IMR-90 (cell line): ENCODE results near the gene KMT2E. TPM values are rescaled to one million over a fixed set of nuclear protein-coding genes. Genes with fewer than 3 reads are reported as not detected.

Experiments used
- ATAC-seq: fragments of 200-7000 bp; cut with Tn5 transposase; 2 replicates; pipeline ENCODE4 v1.9.1; 2020; ENCODE audit warnings: low read depth, mild to moderate bottlenecking, moderate library complexity
- BruUV-seq: library from RNA; stranded (reverse); fragments of 400-500 nt; replicated peaks from 2 replicates; lab custom pipeline; 2021; lab: Mats Ljungman, UMichigan
- CTCF ChIA-PET: fragments of 300-600 bp; formaldehyde crosslinking; extraction: SDS; loops from one replicate; lab custom pipeline; 2021; ENCODE audit warnings: antibody characterized with exemption; lab: Yijun Ruan, JAX
- POLR2A ChIA-PET: fragments of 300-600 bp; sonication (Branson Sonifier 250); formaldehyde crosslinking; loops from one replicate; lab custom pipeline; 2022; ENCODE audit warnings: antibody characterized with exemption; ENCODE audit not compliant: unreplicated experiment; lab: Charles Lee
- DNase-seq: peaks from one replicate; pipeline ENCODE4 v3.0.0; 2013
- H2AFZ ChIP-seq: replicated peaks from 2 replicates; pipeline ENCODE3; 2013; ENCODE audit warnings: low read length, mild to moderate bottlenecking; ENCODE audit not compliant: poor library complexity
- H2AK5ac ChIP-seq: 2 replicates; pipeline ENCODE4 v1.6.1; 2013; ENCODE audit warnings: low read depth, low read length, inconsistent platforms
- H2AK9ac ChIP-seq: replicated peaks from 2 replicates; pipeline ENCODE3; 2013; ENCODE audit warnings: mild to moderate bottlenecking, low read depth, low read length, moderate library complexity; ENCODE audit not compliant: poor library complexity
- H2BK120ac ChIP-seq: 2 replicates; pipeline ENCODE4 v1.6.1; 2013; ENCODE audit warnings: low read depth, low read length, inconsistent platforms
- H2BK15ac ChIP-seq: 3 replicates; pipeline ENCODE4 v1.6.1; 2013; ENCODE audit warnings: low read depth, low read length, inconsistent platforms
- H2BK20ac ChIP-seq: 2 replicates; pipeline ENCODE4 v1.6.1; 2013; ENCODE audit warnings: low read depth, mild to moderate bottlenecking, inconsistent platforms, low read length, moderate library complexity
- H2BK5ac ChIP-seq: 2 replicates; pipeline ENCODE4 v1.6.1; 2013; ENCODE audit warnings: mild to moderate bottlenecking, low read depth, low read length, inconsistent platforms; ENCODE audit not compliant: poor library complexity, severe bottlenecking
- H3K14ac ChIP-seq: replicated peaks from 2 replicates; pipeline ENCODE4 v1.6.1; 2013; ENCODE audit warnings: low read depth, low read length, inconsistent platforms
- H3K18ac ChIP-seq: 2 replicates; pipeline ENCODE4 v1.6.1; 2013; ENCODE audit warnings: low read depth, low read length, control low read depth
- H3K23ac ChIP-seq: 2 replicates; pipeline ENCODE4 v1.6.1; 2013; ENCODE audit warnings: low read depth, low read length, inconsistent platforms
- H3K27ac ChIP-seq: 2 replicates; pipeline ENCODE4 v1.5.1; 2013; ENCODE audit warnings: mild to moderate bottlenecking, control low read depth, low read length; ENCODE audit not compliant: insufficient read depth
- H3K27me3 ChIP-seq: 2 replicates; pipeline ENCODE4 v1.6.1; 2013; ENCODE audit warnings: low read length; ENCODE audit not compliant: control insufficient read depth, insufficient read depth
- H3K36me3 ChIP-seq: 2 replicates; pipeline ENCODE4 v1.6.1; 2013; ENCODE audit warnings: low read length, mixed read lengths; ENCODE audit not compliant: control insufficient read depth, insufficient read depth
- H3K4ac ChIP-seq: 2 replicates; pipeline ENCODE4 v1.6.1; 2013; ENCODE audit warnings: low read depth, low read length, inconsistent platforms
- H3K4me1 ChIP-seq: 2 replicates; pipeline ENCODE4 v1.6.1; 2013; ENCODE audit warnings: low read length, mixed read lengths; ENCODE audit not compliant: control insufficient read depth, insufficient read depth
- H3K4me2 ChIP-seq: 2 replicates; pipeline ENCODE4 v1.6.1; 2013; ENCODE audit warnings: low read depth, mild to moderate bottlenecking, control low read depth, low read length, moderate library complexity
- H3K4me3 ChIP-seq: 2 replicates; pipeline ENCODE4 v1.5.1; 2013; ENCODE audit warnings: low read depth, mild to moderate bottlenecking, control low read depth, low read length, moderate library complexity; ENCODE audit not compliant: insufficient read depth
- H3K56ac ChIP-seq: 2 replicates; pipeline ENCODE4 v1.6.1; 2013; ENCODE audit warnings: low read length, inconsistent platforms; ENCODE audit not compliant: insufficient read depth; ENCODE audit errors: extremely low read depth
- H3K79me1 ChIP-seq, 2 experiments: 2 replicates each; pipeline ENCODE4 v1.6.1; 2013; ENCODE audit warnings: low read length in 2 of 2, inconsistent platforms in 1 of 2, low read depth in 1 of 2
- H3K9ac ChIP-seq: 2 replicates; pipeline ENCODE4 v1.6.1; 2013; ENCODE audit warnings: low read depth, low read length, control low read depth
- H3K9me1 ChIP-seq: 2 replicates; pipeline ENCODE4 v1.6.1; 2013; ENCODE audit warnings: low read length, inconsistent platforms; ENCODE audit not compliant: insufficient read depth
- H3K9me3 ChIP-seq: 2 replicates; pipeline ENCODE4 v1.6.1; 2013; ENCODE audit warnings: low read length; ENCODE audit not compliant: control insufficient read depth, insufficient read depth
- H4K20me1 ChIP-seq: 2 replicates; pipeline ENCODE4 v1.6.1; 2013; ENCODE audit warnings: low read length, inconsistent platforms; ENCODE audit not compliant: insufficient read depth
- H4K5ac ChIP-seq: 2 replicates; pipeline ENCODE4 v1.6.1; 2013; ENCODE audit warnings: mild to moderate bottlenecking, low read depth, low read length, control low read depth
- H4K8ac ChIP-seq, 2 experiments: 2 replicates each; pipeline ENCODE4 v1.6.1; 2013; ENCODE audit warnings: low read depth in 2 of 2, low read length in 2 of 2, control low read depth in 1 of 2, inconsistent platforms in 1 of 2
- H4K91ac ChIP-seq: 2 replicates; pipeline ENCODE4 v1.6.1; 2013; ENCODE audit warnings: low read depth, low read length, inconsistent platforms; ENCODE audit not compliant: insufficient read depth
- CEBPB ChIP-seq: IDR thresholded peaks from 2 replicates; pipeline ENCODE4 v1.6.1; 2012; ENCODE audit warnings: low read depth, low read length, improper control_type of control experiment
- MAFK ChIP-seq: IDR thresholded peaks from 2 replicates; pipeline ENCODE4 v1.6.1; 2012; ENCODE audit warnings: low read depth, low read length, improper control_type of control experiment
- SMC3 ChIP-seq: fragments of 150-350 bp; IDR thresholded peaks from 2 replicates; pipeline ENCODE4 v1.6.1; 2016; ENCODE audit warnings: low read depth, mild to moderate bottlenecking, antibody characterized with exemption, low read length, moderate library complexity
- WGBS, 2 experiments: methylation state at CpG; one replicate each; pipeline versions ENCODE4 v1.1.5 to v1.1.7; 2013; ENCODE audit warnings: missing lambda C conversion rate in 2 of 2; ENCODE audit not compliant: insufficient read length in 1 of 2; ENCODE audit errors: extremely low coverage in 2 of 2; 5-methylcytosine and 5-hydroxymethylcytosine counted together
- dilution Hi-C: fragments of 300-500 bp; cut with HindIII; formaldehyde crosslinking; loops from one replicate; pipeline ENCODE4 v1.14.3; 2018; ENCODE audit warnings: low sequenced_read_pairs; ENCODE audit not compliant: unreplicated experiment
- in situ Hi-C: fragments of 300-500 bp; cut with MboI; formaldehyde crosslinking; loops from 3 replicates; pipeline ENCODE4 v1.14.3; 2019; ENCODE audit warnings: low sequenced_read_pairs, inconsistent platforms, mixed read lengths
- intact Hi-C: fragments of 100-400 bp; cut with micrococcal nuclease; formaldehyde crosslinking; loops from 2 replicates; pipeline ENCODE4 v1.10.0; 2022
- polyA plus RNA-seq, 3 experiments: library from polyadenylated mRNA; depleted of rRNA; stranded (reverse); fragments of >200 nt; gene quantifications; 2 replicates each; pipeline ENCODE4 v1.2.3, GENCODE V29; 2012; ENCODE audit warnings: low replicate concordance in 1 of 3
- total RNA-seq: library from RNA; depleted of rRNA; stranded (reverse); fragments of >200 nt; gene quantifications from 2 replicates; pipeline ENCODE4 v1.2.3, GENCODE V29; 2012

Gene KMT2E
- total and polyA plus RNA-seq, 2 of the 4 experiments (the other 2 are of a cell fraction): 16.8 to 79.2 TPM

DNA sequence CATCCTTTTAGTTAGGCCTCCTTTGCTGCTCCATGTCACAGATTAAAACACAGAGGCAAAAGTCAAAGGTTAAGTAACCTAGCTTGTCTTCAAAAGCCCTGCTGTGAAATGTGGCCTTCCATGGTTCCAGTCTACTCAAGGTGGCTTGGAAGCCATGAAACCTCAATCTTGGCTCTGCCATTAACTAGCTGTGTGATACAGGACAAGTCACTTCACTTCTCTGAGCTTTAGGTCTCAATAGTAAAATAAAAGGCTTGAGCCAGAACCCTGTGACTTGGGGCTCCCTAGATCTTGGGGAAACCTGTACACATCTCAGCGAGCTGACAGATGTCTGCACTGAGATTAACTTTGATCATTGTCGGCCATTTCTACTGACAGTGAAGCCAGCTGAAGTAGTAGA lies 48.0 kb upstream of the KMT2E start (continued):
- TF ChIP-seq SMC3 (no peak), MAFK (no peak)

DNA sequence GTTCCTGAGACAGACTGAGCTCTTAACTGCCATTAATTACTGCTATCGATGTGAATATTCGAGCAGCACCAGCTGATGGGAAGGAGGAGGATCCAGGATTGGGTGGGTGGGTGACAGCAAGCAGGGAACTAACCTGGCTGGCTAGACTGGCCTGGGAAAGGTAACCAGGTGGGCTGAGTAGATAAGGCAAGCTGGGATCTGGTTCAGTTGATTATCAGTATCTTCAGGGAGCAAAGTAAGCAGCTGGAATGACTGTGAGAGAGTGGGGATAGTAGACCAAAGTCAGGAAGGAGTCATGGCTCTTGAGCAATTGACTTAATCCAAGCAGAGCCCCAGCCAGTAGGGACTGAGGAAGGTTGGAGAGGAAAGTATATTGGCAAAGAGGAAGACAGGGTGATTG lies 46.9 kb upstream of the KMT2E start:
- in situ Hi-C loops: no loop called here
- H3K14ac ChIP-seq: peak overlapping the region; percentile 88
- H2BK20ac ChIP-seq: peak overlapping the region; percentile 57
- peak overlapping the region; percentile 85 for H2AK5ac ChIP-seq
- H3K9me1 ChIP-seq: peaks cover 32% of the 10 kb centered on the region
- H3K36me3 ChIP-seq: no peaks in the 10 kb centered on the region
- intact Hi-C loops: no loop called here
- peaks cover 30% of the 10 kb centered on the region for H3K4me1 ChIP-seq
- no peaks in the 10 kb centered on the region for H4K20me1 ChIP-seq
- H3K27me3 ChIP-seq: no peaks in the 10 kb centered on the region
- H4K5ac ChIP-seq: no peak overlapping the region
- DNase-seq (peak; percentile 58), ATAC-seq (peak; percentile 19; the same call in 1 of the 2 replicates)
- H3K79me1 ChIP-seq: peaks cover 0 to 19% of the 10 kb centered on the region in 2 experiments; a peak in 1 of 4 replicates
- no peak overlapping the region for H3K56ac ChIP-seq
- H2AFZ ChIP-seq: peak overlapping the region; percentile 48
- H3K27ac ChIP-seq: no peak overlapping the region
- H2BK120ac ChIP-seq: peak overlapping the region; percentile 84
- TF ChIP-seq CEBPB (peak; percentile 82), MAFK (no peak)
- CTCF ChIA-PET: interaction anchor here (1.1 kb wide), 1 partner anchor 14 kb away, joined by 4 read pairs; no protein-coding TSS in a partner anchor
- H2AK9ac ChIP-seq: no peak overlapping the region
- dilution Hi-C loops: no loop called here
- H3K4me3 ChIP-seq: no peak overlapping the region
- H3K23ac ChIP-seq: peak overlapping the region; percentile 88
- H2BK5ac ChIP-seq: peak overlapping the region; percentile 47
- H3K9ac ChIP-seq: no peak overlapping the region
- H2BK15ac ChIP-seq: peak overlapping the region; percentile 24; the same call in 1 of the 3 replicates
- WGBS, 2 experiments: 90% methylated on average over 2 of the region's 2 CpGs; no CpG with 5 or more reads in 1 of the 2 experiments
- POLR2A ChIA-PET: no interaction called here
- H3K4ac ChIP-seq: peak overlapping the region; percentile 93
- BruUV-seq: no TSS peak
- no peak overlapping the region for H3K4me2 ChIP-seq
- peak overlapping the region; percentile 54; the same call in 1 of the 2 replicates for H3K18ac ChIP-seq
- H4K91ac ChIP-seq: no peak overlapping the region; the same call in 1 of the 2 replicates
- no peaks in the 10 kb centered on the region for H3K9me3 ChIP-seq
- peak overlapping the region; percentile 15 to 77; a peak in 2 of 4 replicates for H4K8ac ChIP-seq
